Measurements from ENCODE around the gene TMEM215. TPM values are rescaled to one million over a fixed set of nuclear protein-coding genes. Genes with fewer than 3 reads are reported as not detected.
"Not testable (repeated sequence)": the region's sequence is repeated elsewhere in the genome, so short reads cannot be mapped to it uniquely, and the experiment has no call there.

TMEM215 gene
- total RNA-seq, 1 experiment from 2014 or later: not detected

- H3K27me3 ChIP-seq (ENCODE audit: low read length): no peaks in the 10 kb centered on the region
- H3K79me2 ChIP-seq (ENCODE audit: low read length): no peaks in the 10 kb centered on the region
- H3K9me2 ChIP-seq (replicated peaks; ENCODE audit: insufficient read depth, low read length): no peaks in the 10 kb centered on the region
- no peak overlapping the region for H2AFZ ChIP-seq (ENCODE audit: low read length)
- no peak overlapping the region for H3K4me3 ChIP-seq (ENCODE audit: low read length)
- H3K27ac ChIP-seq (ENCODE audit: low read length): no peak overlapping the region
- no peak overlapping the region for H3K4me2 ChIP-seq (ENCODE audit: low read depth, low read length, poor library complexity, severe bottlenecking)
- no peaks in the 10 kb centered on the region for H3K9me3 ChIP-seq (ENCODE audit: low read length)
- no peaks in the 10 kb centered on the region for H4K20me1 ChIP-seq (ENCODE audit: insufficient read depth, low read depth, low read length)
- H3K4me1 ChIP-seq (ENCODE audit: low read length): no peaks in the 10 kb centered on the region
- no peaks in the 10 kb centered on the region for H3K36me3 ChIP-seq (ENCODE audit: insufficient read depth, low read length)
- H3K9ac ChIP-seq (ENCODE audit: low read length): no peak overlapping the region
- DNase-seq: no peak
Observed at GRCh38 chr9:32764139-32764538, 19.2 kb upstream of the TMEM215 start.

- H3K9me3 ChIP-seq (ENCODE audit: low read length): no peaks in the 10 kb centered on the region
- H3K27ac ChIP-seq (ENCODE audit: low read length): no peak overlapping the region
- H3K79me2 ChIP-seq (ENCODE audit: low read length): no peaks in the 10 kb centered on the region
- H3K4me2 ChIP-seq (ENCODE audit: low read depth, low read length, poor library complexity, severe bottlenecking): no peak overlapping the region
- no peak overlapping the region for H3K9ac ChIP-seq (ENCODE audit: low read length)
- no peaks in the 10 kb centered on the region for H3K9me2 ChIP-seq (replicated peaks; ENCODE audit: insufficient read depth, low read length)
- no peak for DNase-seq
- 0 out of 2 replicates have a peak, but pooled peaks cover 3% of the 10 kb centered on the region for H3K27me3 ChIP-seq (ENCODE audit: low read length)
- no peaks in the 10 kb centered on the region for H4K20me1 ChIP-seq (ENCODE audit: insufficient read depth, low read depth, low read length)
- H3K36me3 ChIP-seq (ENCODE audit: insufficient read depth, low read length): no peaks in the 10 kb centered on the region
- no peak overlapping the region for H3K4me3 ChIP-seq (ENCODE audit: low read length)
- H2AFZ ChIP-seq (ENCODE audit: low read length): no peak overlapping the region
- H3K4me1 ChIP-seq (ENCODE audit: low read length): no peaks in the 10 kb centered on the region
Observed at GRCh38 chr9:32775283-32775682, 8.1 kb upstream of the TMEM215 start.

DNA sequence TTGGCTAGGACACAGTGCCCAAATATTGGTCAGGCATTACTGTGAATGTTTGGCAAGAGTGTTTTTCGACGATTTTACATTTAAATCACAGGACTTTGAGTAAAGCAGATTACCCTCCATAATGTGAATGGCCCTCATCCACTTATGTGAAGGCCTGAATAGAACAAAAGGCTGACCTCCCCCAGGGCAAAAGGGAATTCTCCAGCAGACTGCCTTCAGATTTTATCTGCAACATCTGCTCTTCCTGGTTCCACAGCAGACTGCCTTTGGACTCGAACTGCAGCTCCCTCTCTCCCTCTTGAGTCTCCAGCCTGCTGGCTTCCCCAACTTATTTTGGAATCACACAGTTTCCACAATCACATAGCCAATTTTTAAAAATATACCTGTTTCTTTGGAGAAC is 7.1 kb upstream of the TMEM215 start:
- no peaks in the 10 kb centered on the region for H3K4me1 ChIP-seq (ENCODE audit: low read length)
- H3K9ac ChIP-seq (ENCODE audit: low read length): no peak overlapping the region
- H3K9me3 ChIP-seq (ENCODE audit: low read length): no peaks in the 10 kb centered on the region
- H4K20me1 ChIP-seq (ENCODE audit: insufficient read depth, low read depth, low read length): no peaks in the 10 kb centered on the region
- no peak overlapping the region for H3K4me3 ChIP-seq (ENCODE audit: low read length)
- H3K27me3 ChIP-seq (ENCODE audit: low read length): 0 out of 2 replicates have a peak, but pooled peaks cover 3% of the 10 kb centered on the region
- H3K79me2 ChIP-seq (ENCODE audit: low read length): no peaks in the 10 kb centered on the region
- H3K27ac ChIP-seq (ENCODE audit: low read length): no peak overlapping the region
- DNase-seq: no peak
- H3K36me3 ChIP-seq (ENCODE audit: insufficient read depth, low read length): no peaks in the 10 kb centered on the region
- H3K4me2 ChIP-seq (ENCODE audit: low read depth, low read length, poor library complexity, severe bottlenecking): no peak overlapping the region
- H3K9me2 ChIP-seq (replicated peaks; ENCODE audit: insufficient read depth, low read length): no peaks in the 10 kb centered on the region
- H2AFZ ChIP-seq (ENCODE audit: low read length): no peak overlapping the region

DNA sequence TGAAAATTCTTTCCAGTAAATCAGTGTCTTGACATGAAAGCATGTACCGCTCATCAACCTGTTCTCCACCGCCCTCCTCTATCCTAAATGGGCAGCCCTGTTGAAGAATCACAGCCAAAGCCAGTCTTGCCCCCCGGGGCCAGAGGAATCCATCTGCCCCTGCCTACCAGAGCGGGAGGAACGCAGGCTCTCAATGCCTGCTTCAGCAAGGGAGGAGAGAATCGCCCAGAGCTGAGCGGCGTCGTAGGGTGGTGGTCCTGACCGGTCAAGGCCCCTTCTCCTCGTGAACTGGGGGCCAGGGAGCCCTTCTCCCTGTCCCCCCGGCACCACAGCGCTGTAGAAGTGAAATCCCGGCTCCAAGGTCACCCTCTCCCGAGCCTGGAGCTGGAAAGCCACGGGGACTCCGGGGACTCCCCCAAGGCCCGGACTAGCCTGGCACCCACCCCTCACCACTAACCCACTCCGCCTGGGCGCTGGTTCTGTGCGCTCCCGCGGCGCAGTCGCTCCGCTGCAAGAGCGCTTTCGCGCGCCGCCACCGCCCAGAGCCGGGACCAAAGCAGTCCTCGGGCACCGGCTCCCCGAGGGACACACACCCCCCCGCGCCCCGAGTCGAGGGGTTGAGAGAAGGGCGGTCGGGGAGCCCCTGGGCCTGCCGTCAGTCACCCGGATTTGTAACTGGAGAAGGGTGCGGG is 718 bp upstream of the TMEM215 start:
- Histone ChIP-seq H3K27ac (ENCODE audit: low read length) (no peak overlapping the region), H3K9ac (ENCODE audit: low read length) (no peak overlapping the region), H3K4me2 (ENCODE audit: low read depth, low read length, poor library complexity, severe bottlenecking) (no peak overlapping the region), H3K4me3 (ENCODE audit: low read length) (no peak overlapping the region), H3K9me3 (ENCODE audit: low read length) (no peaks in the 10 kb centered on the region), H3K9me2 (replicated peaks; ENCODE audit: insufficient read depth, low read length) (no peaks in the 10 kb centered on the region), H4K20me1 (ENCODE audit: insufficient read depth, low read depth, low read length) (no peaks in the 10 kb centered on the region), H2AFZ (ENCODE audit: low read length) (no peak overlapping the region), H3K36me3 (ENCODE audit: insufficient read depth, low read length) (no peaks in the 10 kb centered on the region), H3K4me1 (ENCODE audit: low read length) (no peaks in the 10 kb centered on the region), H3K27me3 (ENCODE audit: low read length) (no peaks in the 10 kb centered on the region), H3K79me2 (ENCODE audit: low read length) (no peaks in the 10 kb centered on the region)
- no peak for DNase-seq

DNA sequence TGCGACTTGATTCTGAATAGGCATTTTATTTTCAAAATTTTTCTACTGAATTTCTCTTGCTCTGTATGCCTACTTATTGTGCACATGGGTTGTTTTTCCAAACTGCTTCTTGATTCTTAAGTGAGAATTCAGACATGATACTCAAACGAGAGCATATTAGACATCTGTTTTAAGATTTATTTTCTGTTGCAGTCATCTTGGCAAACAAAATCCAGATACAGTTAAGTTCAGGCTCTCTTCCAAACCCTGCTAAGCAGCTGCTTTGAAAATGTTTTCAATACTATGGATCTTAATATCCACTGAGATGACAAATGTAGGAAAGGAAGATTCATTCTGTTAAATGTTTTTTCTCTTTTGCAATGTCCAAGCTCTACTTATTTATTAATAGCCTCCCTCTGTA is 4.5 kb downstream of the TMEM215 start:
- Histone ChIP-seq H3K36me3 (ENCODE audit: insufficient read depth, low read length) (no peaks in the 10 kb centered on the region), H3K27me3 (ENCODE audit: low read length) (no peaks in the 10 kb centered on the region), H3K4me3 (ENCODE audit: low read length) (no peak overlapping the region), H3K9me3 (ENCODE audit: low read length) (no peaks in the 10 kb centered on the region), H3K27ac (ENCODE audit: low read length) (no peak overlapping the region), H3K4me2 (ENCODE audit: low read depth, low read length, poor library complexity, severe bottlenecking) (no peak overlapping the region), H3K9ac (ENCODE audit: low read length) (no peak overlapping the region), H2AFZ (ENCODE audit: low read length) (no peak overlapping the region), H3K4me1 (ENCODE audit: low read length) (no peaks in the 10 kb centered on the region), H3K9me2 (replicated peaks; ENCODE audit: insufficient read depth, low read length) (no peaks in the 10 kb centered on the region), H4K20me1 (ENCODE audit: insufficient read depth, low read depth, low read length) (no peaks in the 10 kb centered on the region), H3K79me2 (ENCODE audit: low read length) (no peaks in the 10 kb centered on the region)
- DNase-seq: no peak

DNA sequence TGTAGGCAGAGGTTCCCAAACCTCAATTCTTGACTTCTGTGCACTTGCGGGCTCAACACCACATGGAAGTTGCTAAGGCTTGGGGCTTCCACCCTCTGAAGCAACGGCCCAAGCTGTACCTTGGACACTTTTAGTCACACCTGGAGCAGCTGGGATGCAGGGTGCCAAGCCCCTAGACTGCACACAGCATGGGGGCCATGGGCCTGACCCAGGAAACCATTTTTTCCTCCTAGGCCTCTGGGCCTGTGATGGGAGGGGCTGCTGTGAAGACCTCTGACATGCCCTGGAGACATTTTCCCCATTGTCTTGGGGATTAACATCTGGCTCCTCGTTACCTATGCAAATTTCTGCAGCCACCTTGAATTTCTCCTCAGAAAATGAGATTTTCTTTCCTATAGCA is 12.7 kb downstream of the TMEM215 start:
- H2AFZ ChIP-seq (ENCODE audit: low read length); H3K9ac ChIP-seq (ENCODE audit: low read length); H3K4me3 ChIP-seq (ENCODE audit: low read length); H4K20me1 ChIP-seq (ENCODE audit: insufficient read depth, low read depth, low read length); H3K79me2 ChIP-seq (ENCODE audit: low read length); H3K4me2 ChIP-seq (ENCODE audit: low read depth, low read length, poor library complexity, severe bottlenecking); H3K36me3 ChIP-seq (ENCODE audit: insufficient read depth, low read length); H3K9me2 ChIP-seq (replicated peaks; ENCODE audit: insufficient read depth, low read length); H3K27me3 ChIP-seq (ENCODE audit: low read length); H3K4me1 ChIP-seq (ENCODE audit: low read length); H3K9me3 ChIP-seq (ENCODE audit: low read length); DNase-seq; H3K27ac ChIP-seq (ENCODE audit: low read length): not testable (repeated sequence)

- Histone ChIP-seq H3K4me2 (ENCODE audit: low read depth, low read length, poor library complexity, severe bottlenecking) (no peak overlapping the region), H4K20me1 (ENCODE audit: insufficient read depth, low read depth, low read length) (no peaks in the 10 kb centered on the region), H2AFZ (ENCODE audit: low read length) (no peak overlapping the region), H3K4me1 (ENCODE audit: low read length) (no peaks in the 10 kb centered on the region), H3K9ac (ENCODE audit: low read length) (no peak overlapping the region), H3K27me3 (ENCODE audit: low read length) (no peaks in the 10 kb centered on the region), H3K36me3 (ENCODE audit: insufficient read depth, low read length) (no peaks in the 10 kb centered on the region), H3K27ac (ENCODE audit: low read length) (no peak overlapping the region), H3K9me2 (replicated peaks; ENCODE audit: insufficient read depth, low read length) (no peaks in the 10 kb centered on the region), H3K4me3 (ENCODE audit: low read length) (no peak overlapping the region), H3K79me2 (ENCODE audit: low read length) (no peaks in the 10 kb centered on the region), H3K9me3 (ENCODE audit: low read length) (no peaks in the 10 kb centered on the region)
- no peak for DNase-seq
Observed at GRCh38 chr9:32801530-32801929, 18.2 kb downstream of the TMEM215 start.

DNA sequence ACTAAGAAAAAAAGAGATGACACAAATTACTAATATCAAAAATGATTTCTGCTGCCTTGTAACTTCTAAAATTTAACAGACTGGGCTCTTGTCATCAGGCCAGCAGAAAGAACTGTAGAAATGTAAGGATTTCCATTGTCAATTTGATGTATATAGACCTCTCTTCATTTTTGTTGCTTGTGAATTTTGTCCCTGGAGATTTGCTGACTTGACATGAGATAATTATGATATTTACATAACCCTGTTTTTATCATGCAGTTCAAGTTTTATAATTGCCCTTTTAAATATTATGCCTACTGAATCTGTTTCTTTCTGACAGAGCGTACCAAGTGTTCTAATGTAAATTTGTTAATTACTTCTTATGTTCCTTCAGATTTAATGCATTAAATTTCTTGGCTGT is 23.9 kb downstream of the TMEM215 start:
- Histone ChIP-seq H4K20me1 (ENCODE audit: insufficient read depth, low read depth, low read length) (no peaks in the 10 kb centered on the region), H3K9ac (ENCODE audit: low read length) (no peak overlapping the region), H2AFZ (ENCODE audit: low read length) (no peak overlapping the region), H3K27me3 (ENCODE audit: low read length) (0 out of 2 replicates have a peak, but pooled peaks cover 6% of the 10 kb centered on the region), H3K9me2 (replicated peaks; ENCODE audit: insufficient read depth, low read length) (no peaks in the 10 kb centered on the region), H3K9me3 (ENCODE audit: low read length) (peaks cover 11% of the 10 kb centered on the region; the same call in 1 of the 2 replicates), H3K27ac (ENCODE audit: low read length) (no peak overlapping the region), H3K36me3 (ENCODE audit: insufficient read depth, low read length) (no peaks in the 10 kb centered on the region), H3K79me2 (ENCODE audit: low read length) (no peaks in the 10 kb centered on the region), H3K4me3 (ENCODE audit: low read length) (no peak overlapping the region), H3K4me1 (ENCODE audit: low read length) (no peaks in the 10 kb centered on the region), H3K4me2 (ENCODE audit: low read depth, low read length, poor library complexity, severe bottlenecking) (no peak overlapping the region)
- DNase-seq: no peak

All from Karpas-422 (cell line).